GM12801 (cell line): ENCODE results near the gene TMEM11.

Source experiments
- CTCF ChIP-seq: IDR thresholded peaks from one replicate; pipeline ENCODE4 v1.5.1; 2011; ENCODE audit warnings: control low read depth; ENCODE audit not compliant: insufficient read length; ENCODE audit errors: extremely low read depth

Gene TMEM11

DNA sequence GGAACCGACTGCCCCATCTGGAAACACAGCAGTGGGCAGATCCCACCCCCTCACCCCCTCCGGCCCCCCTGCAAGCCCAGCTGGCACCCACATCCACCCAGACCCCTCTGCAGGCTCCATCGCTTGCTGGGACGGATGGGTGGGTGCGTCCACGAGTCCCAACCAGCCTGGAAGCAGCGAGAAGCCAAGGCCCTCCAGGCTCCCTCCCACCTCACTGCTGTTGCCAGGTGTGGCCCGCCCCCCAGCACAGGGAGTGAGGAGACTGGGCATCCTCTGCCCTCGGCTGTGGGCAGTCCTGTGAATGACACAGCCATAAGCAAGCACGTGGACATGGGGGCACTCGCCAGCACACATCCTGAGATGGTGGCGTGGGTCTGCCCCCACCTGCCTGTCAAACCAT is 11.4 kb downstream of the TMEM11 start:
- no peak for TF ChIP-seq CTCF

DNA sequence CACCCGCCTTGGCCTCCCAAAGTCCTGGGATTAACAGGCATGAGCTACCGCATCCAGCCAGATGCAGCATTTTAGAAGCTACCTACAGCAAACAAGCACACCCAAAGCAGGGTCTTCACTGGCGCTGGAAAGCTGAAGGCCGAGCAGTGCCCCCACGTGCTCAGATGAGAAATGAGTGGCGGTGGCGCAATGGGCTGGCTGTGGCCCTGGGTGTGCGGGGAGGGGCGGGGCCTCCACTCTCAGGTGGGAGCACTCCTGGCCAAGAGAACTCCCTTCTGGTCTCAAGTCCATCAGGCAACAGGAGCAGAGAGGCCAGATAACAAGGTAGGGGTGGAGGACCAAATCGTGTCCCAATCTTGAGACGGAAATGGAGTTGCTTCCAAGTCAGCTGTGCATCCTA is 12.1 kb downstream of the TMEM11 start:
- no peak for TF ChIP-seq CTCF

DNA sequence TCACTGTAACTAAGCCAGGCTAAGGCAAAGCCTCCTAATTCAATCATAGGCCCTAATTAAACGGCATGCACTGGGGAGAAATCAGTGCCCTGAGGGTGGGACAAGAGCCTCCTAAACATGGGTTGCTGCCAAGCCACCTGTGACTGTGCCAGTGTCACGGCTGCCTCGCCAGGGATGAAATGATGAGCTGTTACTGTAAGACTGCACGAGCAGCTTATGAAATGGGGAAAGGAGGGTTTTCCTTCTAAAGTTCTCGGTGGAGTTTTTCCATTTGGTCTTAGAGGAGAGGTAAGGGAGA is 12.7 kb downstream of the TMEM11 start:
- TF ChIP-seq CTCF = no peak

DNA sequence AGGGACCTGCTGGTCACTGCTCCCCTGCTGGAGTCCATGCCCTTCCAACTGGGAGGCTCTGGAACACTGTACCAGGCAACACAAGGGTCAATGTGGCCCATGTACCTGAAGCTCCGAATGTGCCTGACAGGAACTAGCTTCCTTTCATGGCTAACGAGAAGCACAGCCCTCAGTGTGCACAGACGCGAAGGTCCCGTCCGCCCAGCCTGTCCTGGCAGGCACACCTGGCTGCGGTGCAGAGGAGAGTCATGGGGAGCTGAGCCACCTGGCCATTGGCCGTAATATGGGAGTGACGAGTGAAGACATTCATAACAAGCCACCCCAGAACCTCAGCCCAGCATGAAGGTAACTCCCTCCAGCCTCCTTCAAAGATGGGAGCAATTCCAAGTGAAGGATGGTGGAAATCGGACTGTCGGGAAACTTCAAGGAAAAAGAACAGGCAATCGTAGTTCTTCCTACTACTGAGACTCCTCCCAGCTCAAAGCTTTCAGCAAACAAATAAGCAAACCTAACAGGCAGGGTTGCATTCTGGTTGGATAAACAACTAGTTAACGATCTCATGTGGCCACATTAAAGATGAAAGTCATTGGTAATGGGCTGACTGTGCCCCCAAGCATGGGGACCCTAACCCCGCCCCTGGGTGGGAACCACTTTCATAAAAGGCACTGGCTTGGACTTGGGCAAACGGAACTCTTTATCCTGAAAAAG is 13.2 kb downstream of the TMEM11 start:
- TF ChIP-seq CTCF = no peak

DNA sequence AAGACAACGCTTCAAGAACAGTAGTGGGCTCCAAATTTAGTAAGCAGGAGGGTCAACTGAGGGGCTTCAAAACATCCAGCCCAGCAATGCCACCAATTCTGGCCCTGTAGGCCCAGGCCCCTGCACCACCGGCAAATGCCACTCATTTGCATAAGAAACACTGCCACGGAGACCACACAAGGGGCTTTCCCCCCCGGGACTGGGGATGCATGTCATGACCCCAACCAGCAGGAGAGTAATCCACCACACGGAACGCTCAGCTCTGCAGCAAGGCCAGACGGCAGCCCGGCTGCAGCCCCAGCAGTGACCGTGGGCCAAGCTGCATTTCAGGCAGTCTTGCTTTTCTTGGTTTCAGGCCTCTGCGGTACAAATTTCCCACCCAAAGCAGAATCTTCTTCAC is 14.1 kb downstream of the TMEM11 start:
- no peak for TF ChIP-seq CTCF

- no peak for TF ChIP-seq CTCF
Measured at GRCh38 chr17:21199311-21199710, 14.7 kb downstream of the TMEM11 start.

GRCh38 chr17:21198411-21198810 is 15.6 kb downstream of the TMEM11 start:
- no peak for TF ChIP-seq CTCF

DNA sequence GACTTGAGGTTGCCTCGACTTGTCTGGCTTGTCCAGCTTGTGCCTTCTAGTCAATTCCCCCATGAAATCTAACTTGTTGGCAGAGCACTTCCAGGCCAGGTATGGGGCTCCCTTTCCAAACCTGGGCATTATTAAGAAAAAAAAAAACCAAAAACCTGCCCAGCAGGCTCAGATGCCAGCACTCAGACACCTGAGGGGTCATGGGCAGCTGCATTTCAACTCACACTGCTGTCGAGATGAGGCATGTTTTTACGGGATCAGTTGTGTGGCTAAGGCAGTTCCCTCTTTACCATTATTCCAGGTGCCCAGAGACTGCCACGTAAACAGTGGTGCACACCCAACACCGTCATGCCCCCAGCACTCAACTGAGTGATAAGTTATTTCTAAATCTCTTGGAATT is 17.8 kb downstream of the TMEM11 start:
- TF ChIP-seq CTCF = no peak
